Measurements from ENCODE around the gene BRD3OS. TPM values are rescaled to one million over a fixed set of nuclear protein-coding genes. Genes with fewer than 3 reads are reported as not detected.

Gene BRD3OS
- total RNA-seq, 3 donors from 2014 or later = 11.1 to 14.4 (median 11.4) TPM

DNA sequence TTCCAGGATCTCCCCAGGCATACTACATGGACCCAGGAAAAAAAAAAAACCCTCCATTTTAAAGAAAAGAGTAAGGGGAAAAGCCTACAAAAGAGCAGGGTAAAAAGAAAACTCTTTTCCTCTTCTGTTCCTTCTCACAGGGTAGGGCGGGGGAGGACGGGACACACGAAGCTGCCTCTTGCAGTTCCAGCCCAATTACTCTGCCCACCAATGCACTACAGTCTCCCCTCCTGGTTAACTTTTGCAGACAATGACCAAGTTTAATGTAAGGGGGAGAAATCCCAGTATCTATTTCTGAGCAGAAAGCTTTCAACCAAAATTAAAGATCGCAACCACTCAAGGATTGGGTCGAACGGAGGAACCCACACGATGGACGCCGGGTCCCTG lies 41.2 kb downstream of the BRD3OS start:
- H3K27ac ChIP-seq = peak overlapping the region; percentile 63 to 99
- DNase-seq (ENCODE audit: low spot score in 2 of 2) = no peak
- no peaks in the 10 kb centered on the region for H3K9me3 ChIP-seq
- H3K36me3 ChIP-seq = no peaks in the 10 kb centered on the region
- H3K4me1 ChIP-seq = peaks cover 9 to 27% of the 10 kb centered on the region in 2 donors
- H3K27me3 ChIP-seq = no peaks in the 10 kb centered on the region
- TF ChIP-seq POLR2AphosphoS5 (IDR thresholded peaks at IDR 0.05) (no peak), POLR2A (IDR thresholded peaks at IDR 0.05) (no peak)
- TF ChIP-seq, protein P1, sequence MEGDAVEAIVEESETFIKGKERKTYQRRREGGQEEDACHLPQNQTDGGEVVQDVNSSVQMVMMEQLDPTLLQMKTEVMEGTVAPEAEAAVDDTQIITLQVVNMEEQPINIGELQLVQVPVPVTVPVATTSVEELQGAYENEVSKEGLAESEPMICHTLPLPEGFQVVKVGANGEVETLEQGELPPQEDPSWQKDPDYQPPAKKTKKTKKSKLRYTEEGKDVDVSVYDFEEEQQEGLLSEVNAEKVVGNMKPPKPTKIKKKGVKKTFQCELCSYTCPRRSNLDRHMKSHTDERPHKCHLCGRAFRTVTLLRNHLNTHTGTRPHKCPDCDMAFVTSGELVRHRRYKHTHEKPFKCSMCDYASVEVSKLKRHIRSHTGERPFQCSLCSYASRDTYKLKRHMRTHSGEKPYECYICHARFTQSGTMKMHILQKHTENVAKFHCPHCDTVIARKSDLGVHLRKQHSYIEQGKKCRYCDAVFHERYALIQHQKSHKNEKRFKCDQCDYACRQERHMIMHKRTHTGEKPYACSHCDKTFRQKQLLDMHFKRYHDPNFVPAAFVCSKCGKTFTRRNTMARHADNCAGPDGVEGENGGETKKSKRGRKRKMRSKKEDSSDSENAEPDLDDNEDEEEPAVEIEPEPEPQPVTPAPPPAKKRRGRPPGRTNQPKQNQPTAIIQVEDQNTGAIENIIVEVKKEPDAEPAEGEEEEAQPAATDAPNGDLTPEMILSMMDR (IDR thresholded peaks at IDR 0.05) = no peak
- H3K4me3 ChIP-seq = peak overlapping the region; percentile 77 to 99 (median 86)
- intact Hi-C loops (cut with DNase I; ENCODE audit: low total_unique reads) = loop anchor here (2.0 kb wide), 1 partner anchor 64 kb away; no protein-coding TSS in a partner anchor

GRCh38 chr9:134066913-134067851 lies 41.9 kb downstream of the BRD3OS start:
- intact Hi-C loops (cut with DNase I; ENCODE audit: low total_unique reads) = loop anchor here (2.0 kb wide), 1 partner anchor 64 kb away; no protein-coding TSS in a partner anchor
- DNase-seq (ENCODE audit: low spot score in 2 of 2) = no peak
- Histone ChIP-seq H3K4me1 (peaks cover 4 to 22% of the 10 kb centered on the region in 2 donors), H3K36me3 (no peaks in the 10 kb centered on the region), H3K27ac (peak overlapping the region; percentile 63 to 99), H3K27me3 (no peaks in the 10 kb centered on the region), H3K4me3 (peak overlapping the region; percentile 77 to 99 (median 86)), H3K9me3 (no peaks in the 10 kb centered on the region)
- TF ChIP-seq, protein P1 (IDR thresholded peaks at IDR 0.05) = no peak
- TF ChIP-seq POLR2A (IDR thresholded peaks at IDR 0.05) (no peak), POLR2AphosphoS5 (IDR thresholded peaks at IDR 0.05) (no peak)

GRCh38 chr9:134067904-134068743 lies 42.8 kb downstream of the BRD3OS start, which contains the start of gene BRD3:
Gene BRD3 (minus strand): TSS chr9:134068026. CDS start chr9:134053477, 14,549 bp downstream.
- peak within 1 kb of the TSS; percentile 77 to 99 (median 86) for H3K4me3 ChIP-seq
- no peaks in the 10 kb centered on the region for H3K27me3 ChIP-seq
- H3K36me3 ChIP-seq = no peaks in the 10 kb centered on the region
- H3K27ac ChIP-seq = peak within 1 kb of the TSS; percentile 94 to 99
- DNase-seq (ENCODE audit: low spot score in 2 of 2) = peak; percentile 76 to 81
- H3K4me1 ChIP-seq = peaks cover 4 to 12% of the 10 kb centered on the region in 2 donors
- H3K9me3 ChIP-seq = no peaks in the 10 kb centered on the region
- intact Hi-C loops (cut with DNase I; ENCODE audit: low total_unique reads) = loop anchor here (2.0 kb wide), 1 partner anchor 65 kb away; no protein-coding TSS in a partner anchor
- TF ChIP-seq, protein P1 (IDR thresholded peaks at IDR 0.05) = no peak
- peak in 1 of 3 donors; percentile 27 for TF ChIP-seq POLR2AphosphoS5 (IDR thresholded peaks at IDR 0.05)

DNA sequence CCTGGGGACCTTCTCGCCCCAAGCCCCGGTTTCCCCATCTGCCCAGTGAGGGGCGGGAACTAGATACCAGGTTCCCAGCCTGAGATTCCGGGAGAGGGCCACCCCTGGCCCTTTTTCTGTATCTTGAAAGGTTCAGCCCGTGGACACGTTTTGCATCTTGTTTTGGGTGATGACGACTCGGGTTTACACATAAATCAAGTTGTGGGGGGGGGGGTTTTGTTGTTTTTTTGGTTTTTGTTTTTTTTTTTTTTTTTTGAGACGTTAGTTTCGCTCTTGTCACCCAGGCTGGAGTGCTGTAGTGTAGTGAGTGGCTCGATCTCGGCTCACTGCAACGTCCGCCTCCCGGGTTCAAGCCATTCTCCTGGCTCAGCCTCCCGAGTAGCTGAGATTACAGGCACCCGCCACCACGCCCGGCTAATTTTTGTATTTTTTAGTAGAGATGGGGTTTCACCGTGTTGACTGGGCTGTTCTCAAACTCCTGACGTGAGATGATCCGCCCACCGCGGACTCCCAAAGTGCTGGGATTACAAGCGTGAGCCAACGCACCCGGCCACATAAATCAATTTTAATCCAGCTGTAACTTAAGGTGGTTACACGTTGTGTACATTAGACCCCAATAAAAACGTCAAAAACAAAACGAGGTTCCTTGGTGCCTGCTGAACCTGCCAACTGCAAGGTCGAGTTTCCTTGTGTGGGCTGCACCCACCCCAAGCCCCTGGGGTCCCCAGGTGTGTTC lies 43.6 kb downstream of the BRD3OS start:
- peak overlapping the region; percentile 94 to 99 for H3K27ac ChIP-seq
- TF ChIP-seq POLR2A (IDR thresholded peaks at IDR 0.05) = no peak
- TF ChIP-seq, protein P1 (IDR thresholded peaks at IDR 0.05) = no peak
- no peak for TF ChIP-seq POLR2AphosphoS5 (IDR thresholded peaks at IDR 0.05)
- H3K4me1 ChIP-seq = peaks cover 4 to 6% of the 10 kb centered on the region in 2 donors
- peak overlapping the region; percentile 77 to 99 (median 86) for H3K4me3 ChIP-seq
- H3K36me3 ChIP-seq = no peaks in the 10 kb centered on the region
- intact Hi-C loops (cut with DNase I; ENCODE audit: low total_unique reads) = no loop called here
- H3K9me3 ChIP-seq = no peaks in the 10 kb centered on the region
- DNase-seq (ENCODE audit: low spot score in 2 of 2) = no peak
- no peaks in the 10 kb centered on the region for H3K27me3 ChIP-seq

Measured in breast epithelium (tissue), 4 donors.